ENCODE measurements around the gene KLHL29.

- no peak for TF ChIP-seq SIN3A (IDR thresholded peaks at IDR 0.05; ENCODE audit: low read depth, low read length)
- TF ChIP-seq ZBTB4 (CRISPR knock-in tag; IDR thresholded peaks at IDR 0.05), result no peak
- no peak for TF ChIP-seq CTCF (IDR thresholded peaks at IDR 0.05 in 2 of 3, conservative IDR thresholded peaks at IDR 0.05 in 1 of 3; ENCODE audit: control insufficient read depth in 2 of 3, extremely low read depth in 1 of 3, insufficient read depth in 1 of 3, low read depth in 3 of 3, low read length in 3 of 3)
- TF ChIP-seq TAF1 (IDR thresholded peaks at IDR 0.05; ENCODE audit: borderline replicate concordance, low read depth, low read length), result no peak
Observed at GRCh38 chr2:23709311-23709710, 324.3 kb downstream of the KLHL29 start.
